Measurements from ENCODE around the gene PIEZO1.

DNA sequence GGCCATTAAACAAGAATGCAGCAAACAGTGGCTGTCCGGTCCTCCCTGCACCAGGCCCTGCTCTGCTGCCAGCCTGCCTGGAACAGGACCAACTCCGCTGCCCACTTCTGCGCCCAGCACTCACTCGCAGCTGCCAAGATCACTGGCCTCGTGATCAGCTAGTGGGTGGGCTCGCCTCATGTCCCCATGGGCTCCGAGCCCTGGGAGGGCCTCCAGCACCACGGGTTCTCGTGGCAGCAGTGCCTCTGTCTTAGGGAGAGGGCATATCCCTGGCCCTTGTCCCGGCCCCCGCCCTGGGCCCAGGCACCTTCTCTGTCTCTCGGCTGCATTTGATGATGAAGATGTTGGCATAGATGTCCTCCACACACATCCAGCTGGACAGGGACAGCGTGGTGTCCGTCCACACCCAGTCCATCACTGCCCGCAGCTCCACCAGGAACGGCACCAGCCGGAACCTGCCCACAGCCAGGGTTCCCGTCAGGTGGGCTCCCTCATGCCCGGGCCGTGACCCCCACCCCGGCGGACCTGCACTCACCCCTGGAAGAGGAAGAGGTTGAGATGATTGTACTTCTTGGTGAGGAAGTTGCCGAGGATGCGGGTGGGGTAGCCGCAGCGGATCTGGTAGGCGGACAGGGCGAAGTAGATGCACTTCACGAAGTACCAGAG is 65.6 kb downstream of the PIEZO1 start:
- TF ChIP-seq SMC3 (IDR thresholded peaks at IDR 0.05), result no peak
- no peak for TF ChIP-seq MAZ (IDR thresholded peaks at IDR 0.05; ENCODE audit: borderline replicate concordance, low read depth, low read length)
- TF ChIP-seq, protein P1, sequence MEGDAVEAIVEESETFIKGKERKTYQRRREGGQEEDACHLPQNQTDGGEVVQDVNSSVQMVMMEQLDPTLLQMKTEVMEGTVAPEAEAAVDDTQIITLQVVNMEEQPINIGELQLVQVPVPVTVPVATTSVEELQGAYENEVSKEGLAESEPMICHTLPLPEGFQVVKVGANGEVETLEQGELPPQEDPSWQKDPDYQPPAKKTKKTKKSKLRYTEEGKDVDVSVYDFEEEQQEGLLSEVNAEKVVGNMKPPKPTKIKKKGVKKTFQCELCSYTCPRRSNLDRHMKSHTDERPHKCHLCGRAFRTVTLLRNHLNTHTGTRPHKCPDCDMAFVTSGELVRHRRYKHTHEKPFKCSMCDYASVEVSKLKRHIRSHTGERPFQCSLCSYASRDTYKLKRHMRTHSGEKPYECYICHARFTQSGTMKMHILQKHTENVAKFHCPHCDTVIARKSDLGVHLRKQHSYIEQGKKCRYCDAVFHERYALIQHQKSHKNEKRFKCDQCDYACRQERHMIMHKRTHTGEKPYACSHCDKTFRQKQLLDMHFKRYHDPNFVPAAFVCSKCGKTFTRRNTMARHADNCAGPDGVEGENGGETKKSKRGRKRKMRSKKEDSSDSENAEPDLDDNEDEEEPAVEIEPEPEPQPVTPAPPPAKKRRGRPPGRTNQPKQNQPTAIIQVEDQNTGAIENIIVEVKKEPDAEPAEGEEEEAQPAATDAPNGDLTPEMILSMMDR (IDR thresholded peaks at IDR 0.05), result no peak
- TF ChIP-seq TP53 (CRISPR knock-in tag; IDR thresholded peaks at IDR 0.05), result no peak
- TF ChIP-seq RCOR1 (IDR thresholded peaks at IDR 0.05; ENCODE audit: low read depth, low read length), result no peak
- TF ChIP-seq, protein P2, sequence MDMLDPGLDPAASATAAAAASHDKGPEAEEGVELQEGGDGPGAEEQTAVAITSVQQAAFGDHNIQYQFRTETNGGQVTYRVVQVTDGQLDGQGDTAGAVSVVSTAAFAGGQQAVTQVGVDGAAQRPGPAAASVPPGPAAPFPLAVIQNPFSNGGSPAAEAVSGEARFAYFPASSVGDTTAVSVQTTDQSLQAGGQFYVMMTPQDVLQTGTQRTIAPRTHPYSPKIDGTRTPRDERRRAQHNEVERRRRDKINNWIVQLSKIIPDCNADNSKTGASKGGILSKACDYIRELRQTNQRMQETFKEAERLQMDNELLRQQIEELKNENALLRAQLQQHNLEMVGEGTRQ (IDR thresholded peaks at IDR 0.05), result no peak
